K562 (cell line): ENCODE measurements around the gene CHST14. TPM values are rescaled to one million over a fixed set of nuclear protein-coding genes. Genes with fewer than 3 reads are reported as not detected.

Experiments used
- ATAC-seq: fragments of 200-7000 bp; cut with Tn5 transposase; 3 replicates; pipeline ENCODE4 v1.9.1; 2020; ENCODE audit warnings: moderate library complexity
- BruUV-seq: library from RNA; stranded (reverse); fragments of 400-500 nt; replicated peaks from 2 replicates; lab custom pipeline; 2021; lab: Mats Ljungman, UMichigan
- CTCF ChIA-PET: fragments of 300-600 bp; formaldehyde crosslinking; extraction: SDS; loops from one replicate; lab custom pipeline; 2021; ENCODE audit warnings: low intra/inter-chr PET ratio; lab: Yijun Ruan, JAX
- POLR2A ChIA-PET: fragments of 300-600, 350-650 bp; sonication (Branson Sonifier 250); formaldehyde crosslinking; extraction: SDS; loops from one replicate; lab custom pipeline; 2021; ENCODE audit warnings: antibody characterized with exemption, inconsistent platforms; lab: Yijun Ruan, JAX
- DNase-seq, 4 experiments: peaks; one replicate each; pipeline versions ENCODE4 v3.0.0 to v3.0.0-alpha.2; 2011 to 2018; ENCODE audit warnings: low spot score in 3 of 4, mixed read lengths in 3 of 4; ENCODE audit errors: extremely low read depth in 1 of 4
- FAIRE-seq: peaks from 2 replicates; lab custom pipeline; 2011; peaks lifted over from hg19 to GRCh38; lab: Jason Lieb, UNC
- H2AFZ ChIP-seq: 2 replicates; pipeline ENCODE4 v1.6.0; 2011; ENCODE audit warnings: low read depth, low read length, control low read depth, inconsistent platforms
- H3K27ac ChIP-seq: fragments of 200-600 bp; 3 replicates; pipeline ENCODE4 v1.8.0; 2011; ENCODE audit warnings: low read depth, mild to moderate bottlenecking, control low read depth, inconsistent platforms, low read length, moderate library complexity, mixed read lengths; ENCODE audit errors: extremely low read depth
- H3K27me3 ChIP-seq, 2 experiments: fragments of 300-600 bp in 1 of 2; 2 replicates in 1 of 2; 3 replicates in 1 of 2; pipeline versions ENCODE4 v1.6.0 to v1.8.0; 2011; ENCODE audit warnings: inconsistent platforms in 2 of 2, low read length in 2 of 2, mild to moderate bottlenecking in 1 of 2, mixed read lengths in 1 of 2, moderate library complexity in 1 of 2; ENCODE audit not compliant: control insufficient read depth in 2 of 2, insufficient read depth in 2 of 2
- H3K36me3 ChIP-seq: fragments of 300-600 bp; 3 replicates; pipeline ENCODE4 v1.8.0; 2011; ENCODE audit warnings: mild to moderate bottlenecking, low read length, inconsistent platforms; ENCODE audit not compliant: control insufficient read depth, insufficient read depth
- H3K4me1 ChIP-seq, 2 experiments: fragments of 200-600 bp in 1 of 2; replicated peaks in 1 of 2; 2 replicates in 1 of 2; 3 replicates in 1 of 2; pipeline versions ENCODE4 v1.5.1 to v1.8.0; 2011; ENCODE audit warnings: inconsistent platforms in 2 of 2, low read length in 2 of 2, mild to moderate bottlenecking in 1 of 2, mixed read lengths in 1 of 2, moderate library complexity in 1 of 2; ENCODE audit not compliant: control insufficient read depth in 2 of 2, insufficient read depth in 2 of 2
- H3K4me2 ChIP-seq: 2 replicates; pipeline ENCODE4 v1.6.1; 2011; ENCODE audit warnings: low read length, control low read depth, inconsistent platforms, mixed read lengths; ENCODE audit not compliant: insufficient read depth
- H3K4me3 ChIP-seq: fragments of 200-600 bp; sonication (generic), shearing (Covaris generic); 2 replicates; pipeline ENCODE4 v1.5.1; 2016; ENCODE audit warnings: control low read depth, inconsistent platforms
- H3K79me2 ChIP-seq: fragments of 200-600 bp; 3 replicates; pipeline ENCODE4 v1.8.0; 2011; ENCODE audit warnings: low read length, inconsistent platforms; ENCODE audit not compliant: control insufficient read depth, insufficient read depth
- H3K9ac ChIP-seq, 2 experiments: 2 replicates each; pipeline versions ENCODE4 v1.6.0 to v1.6.1; 2011; ENCODE audit warnings: low read depth in 2 of 2, low read length in 2 of 2, control low read depth in 1 of 2, inconsistent platforms in 1 of 2, mild to moderate bottlenecking in 1 of 2, mixed read lengths in 1 of 2; ENCODE audit not compliant: insufficient read depth in 1 of 2
- H3K9me1 ChIP-seq: one replicate; pipeline ENCODE4 v1.6.0; 2011; ENCODE audit warnings: inconsistent platforms, mild to moderate bottlenecking, low read length, moderate library complexity; ENCODE audit not compliant: control insufficient read depth, insufficient read depth
- H3K9me3 ChIP-seq: replicated peaks from 2 replicates; pipeline ENCODE4 v1.5.1; 2011; ENCODE audit warnings: low read depth, low read length, inconsistent platforms; ENCODE audit not compliant: control insufficient read depth, insufficient read depth
- H4K20me1 ChIP-seq: replicated peaks from 2 replicates; pipeline ENCODE4 v1.6.1; 2011; ENCODE audit warnings: low read length, inconsistent platforms, mixed read lengths; ENCODE audit not compliant: control insufficient read depth, insufficient read depth
- HMG20B ChIP-seq: fragments of 250-450 bp; sonication (Bioruptor Pico); IDR thresholded peaks from 2 replicates; pipeline ENCODE4 v1.5.0; 2021; ENCODE audit warnings: mild to moderate bottlenecking
- MCM2 ChIP-seq: fragments of 450-650 bp; IDR thresholded peaks from 2 replicates; pipeline ENCODE4 v1.6.1; 2017; ENCODE audit warnings: low read depth, mild to moderate bottlenecking
- NEUROD1 ChIP-seq: fragments of 150-350 bp; IDR thresholded peaks from 2 replicates; pipeline ENCODE4 v1.6.1; 2014; ENCODE audit warnings: borderline replicate concordance, low read length, low read depth; ENCODE audit not compliant: partially characterized antibody
- NR2C2 ChIP-seq, 2 experiments: fragments of 200-800 bp in 1 of 2; sonication (Bioruptor generic) in 1 of 2; sonication (generic) in 1 of 2; formaldehyde crosslinking in 1 of 2; IDR thresholded peaks; 2 replicates each; pipeline versions ENCODE4 v1.6.1 to v1.8.0; 2016 to 2022; ENCODE audit warnings: mild to moderate bottlenecking in 1 of 2, missing compliant biosample characterization in 1 of 2, missing genetic modification characterization in 1 of 2, missing genetic modification reagents in 1 of 2
- PKNOX1 ChIP-seq: fragments of 450-650 bp; IDR thresholded peaks from 2 replicates; pipeline ENCODE4 v1.6.1; 2016
- SRSF3 ChIP-seq: fragments of 200-400 bp; formaldehyde crosslinking; IDR thresholded peaks from 2 replicates; pipeline ENCODE4 v1.6.1; 2016; ENCODE audit warnings: mild to moderate bottlenecking, low read length, moderate library complexity; ENCODE audit not compliant: insufficient read depth
- STAT5B ChIP-seq: fragments of 250-450 bp; sonication (Bioruptor Pico); IDR thresholded peaks from 2 replicates; pipeline ENCODE4 v1.8.0; 2021; ENCODE audit warnings: mild to moderate bottlenecking, inconsistent platforms
- TOE1 ChIP-seq, 2 experiments: fragments of 450-650 bp in 1 of 2; sonication (generic) in 1 of 2; formaldehyde crosslinking in 1 of 2; IDR thresholded peaks; 2 replicates each; pipeline versions ENCODE4 v1.7.1 to v1.8.0; 2016 to 2022; ENCODE audit warnings: borderline replicate concordance in 2 of 2, mild to moderate bottlenecking in 2 of 2, antibody characterized with exemption in 1 of 2, inconsistent platforms in 1 of 2, low read depth in 1 of 2, missing genetic modification reagents in 1 of 2, moderate library complexity in 1 of 2
- ZNF184 ChIP-seq: sonication (generic); formaldehyde crosslinking; IDR thresholded peaks from 2 replicates; pipeline ENCODE4 v1.5.0; 2020; ENCODE audit warnings: missing genetic modification reagents
- ZNF586 ChIP-seq: fragments of 450-650 bp; formaldehyde crosslinking; conservative IDR thresholded peaks from 2 replicates; pipeline ENCODE4 v1.4.0; 2020; ENCODE audit warnings: mild to moderate bottlenecking, moderate library complexity
- WGBS: fragments of 100-300 bp; shearing (Covaris generic); methylation state at CpG from one replicate; pipeline ENCODE4 v1.1.6; 2016; ENCODE audit warnings: low coverage, mixed read lengths; ENCODE audit not compliant: insufficient coverage; ENCODE audit errors: missing lambda C conversion rate; 5-methylcytosine and 5-hydroxymethylcytosine counted together
- in situ Hi-C: fragments of 300-500 bp; cut with MboI; formaldehyde crosslinking; loops from 4 replicates; pipeline ENCODE4 v1.15.0; 2018; ENCODE audit warnings: inconsistent platforms, mixed read lengths
- intact Hi-C: fragments of 100-400 bp; cut with micrococcal nuclease; formaldehyde crosslinking; loops from 2 replicates; pipeline ENCODE4 v1.14.2; 2022
- polyA plus RNA-seq, 8 experiments: library from polyadenylated mRNA; depleted of rRNA in 4 of 8; stranded (reverse) in 5 of 8; unstranded in 3 of 8; fragments of >200 nt; fragmentation: Nextera tagmentation in 2 of 8; fragmentation: Illumina TruSeq in 1 of 8; extraction: Ambion mirVana in 2 of 8; extraction: Trizol in 1 of 8; gene quantifications; 2 replicates each; pipeline versions ENCODE4 v1.2.1 to v1.2.3, GENCODE V29; 2011 to 2014; ENCODE audit warnings: inconsistent platforms in 1 of 8, missing spikeins in 1 of 8
- total RNA-seq, 7 experiments: library from RNA; depleted of rRNA in 6 of 7; stranded (reverse); fragments of >200 nt in 6 of 7; fragmentation: Illumina TruSeq in 2 of 7; extraction: Trizol in 2 of 7; gene quantifications; 2 replicates each; pipeline versions ENCODE4 v1.2.1 to v1.2.3, GENCODE V29; 2011 to 2021; ENCODE audit warnings: low replicate concordance in 1 of 7

CHST14 gene
- total and polyA plus RNA-seq, 9 of the 15 experiments (the other 6 are each of a cell fraction or from before 2014, with no cell fraction given) = 1.6 to 12.1 (median 4.5) TPM

GRCh38 chr15:40437752-40438687, 32.8 kb upstream of the CHST14 start (continued):
- TF ChIP-seq STAT5B (CRISPR knock-in tag) = no peak
- no peak for TF ChIP-seq MCM2
- peak; percentile 66 for TF ChIP-seq PKNOX1
- TF ChIP-seq SRSF3 = no peak

- no peak for FAIRE-seq
- no TSS peak for BruUV-seq
- intact Hi-C loops = no loop called here
Observed at GRCh38 chr15:40438712-40439111, 32.1 kb upstream of the CHST14 start.

More at GRCh38 chr15:40438712-40439111, 32.1 kb upstream of the CHST14 start:
- TF ChIP-seq NR2C2 (CRISPR knock-in tag; IDR thresholded peaks at IDR 0.05) = 0 out of 2 replicates have a peak, but pooled peaks have one; percentile 31
- TF ChIP-seq NR2C2 (tag; IDR thresholded peaks at IDR 0.05) = no peak
- no peak for TF ChIP-seq ZNF586
- TF ChIP-seq ZNF184 (CRISPR knock-in tag) = no peak
- TF ChIP-seq TOE1 (IDR thresholded peaks at IDR 0.05; ENCODE audit: borderline replicate concordance) = no peak
- TF ChIP-seq TOE1 (CRISPR knock-in tag; IDR thresholded peaks at IDR 0.05; ENCODE audit: borderline replicate concordance, low read depth) = no peak
- no peak for TF ChIP-seq NEUROD1
- no peak for TF ChIP-seq HMG20B (CRISPR knock-in tag)
- ATAC-seq (no peak), DNase-seq (no peak)
- H3K9ac ChIP-seq = peak overlapping the region; percentile 81 to 88
- in situ Hi-C loops = no loop called here
- H3K27ac ChIP-seq = peak overlapping the region; percentile 78
- H3K9me3 ChIP-seq = no peaks in the 10 kb centered on the region
- peaks cover 57 to 76% of the 10 kb centered on the region in 2 experiments for H3K4me1 ChIP-seq
- 73% methylated on average over 9 of the region's 12 CpGs for WGBS
- H3K4me2 ChIP-seq = peak overlapping the region; percentile 85
- H4K20me1 ChIP-seq = peaks cover 13% of the 10 kb centered on the region
- H3K79me2 ChIP-seq = peaks cover 52% of the 10 kb centered on the region
- peak overlapping the region; percentile 85; the same call in 1 of the 2 replicates for H2AFZ ChIP-seq
- H3K4me3 ChIP-seq = peak overlapping the region; percentile 80; the same call in 1 of the 2 replicates
- no peaks in the 10 kb centered on the region for H3K27me3 ChIP-seq
- H3K9me1 ChIP-seq = peaks cover 2% of the 10 kb centered on the region
- H3K36me3 ChIP-seq = peaks cover 9% of the 10 kb centered on the region; the same call in 2 of the 3 replicates
- ChIA-PET POLR2A (interaction anchor here (0.7 to 8.4 kb wide), 4 partner anchors 9 to 110 kb away, joined by 3 to 89 read pairs (median 10); no protein-coding TSS in a partner anchor), CTCF (no interaction called here)
